H1 (cell line): ENCODE data around the gene CDCA5. TPM values are rescaled to one million over a fixed set of nuclear protein-coding genes. Genes with fewer than 3 reads are reported as not detected.

ENCODE experiments used
- CTCF ChIA-PET: fragments of 300-600 bp; sonication (Branson Sonifier 250); formaldehyde crosslinking; loops from one replicate; lab custom pipeline; 2021; ENCODE audit not compliant: partially characterized antibody; lab: Charles Lee
- POLR2A ChIA-PET: fragments of 300-600 bp; sonication (Branson Sonifier 250); formaldehyde crosslinking; loops from one replicate; lab custom pipeline; 2021; ENCODE audit warnings: inconsistent platforms; ENCODE audit not compliant: partially characterized antibody; lab: Charles Lee
- DNase-seq, 2 experiments: peaks; one replicate each; pipeline versions ENCODE4 v3.0.0 to v3.0.0-alpha.2; 2010 to 2022; ENCODE audit warnings: low spot score in 2 of 2, low read depth in 1 of 2, mixed read lengths in 1 of 2
- FAIRE-seq: peaks from 2 replicates; lab custom pipeline; 2011; peaks lifted over from hg19 to GRCh38; lab: Jason Lieb, UNC
- H2AFZ ChIP-seq: 2 replicates; pipeline ENCODE4 v1.8.1; 2012; ENCODE audit warnings: low read length, inconsistent platforms
- H2AK5ac ChIP-seq: 2 replicates; pipeline ENCODE4 v1.6.1; 2013; ENCODE audit warnings: low read depth, low read length
- H2BK120ac ChIP-seq: replicated peaks from 2 replicates; pipeline ENCODE3; 2013; ENCODE audit warnings: low read depth, low read length, inconsistent platforms
- H2BK12ac ChIP-seq: 2 replicates; pipeline ENCODE4 v1.6.1; 2013; ENCODE audit warnings: low read depth, low read length
- H2BK15ac ChIP-seq: 2 replicates; pipeline ENCODE4 v1.6.1; 2013; ENCODE audit warnings: low read length
- H2BK20ac ChIP-seq: 2 replicates; pipeline ENCODE4 v1.6.1; 2013; ENCODE audit warnings: low read length
- H2BK5ac ChIP-seq: 2 replicates; pipeline ENCODE4 v1.6.1; 2013; ENCODE audit warnings: low read depth, low read length
- H3K14ac ChIP-seq: 2 replicates; pipeline ENCODE4 v1.6.1; 2013; ENCODE audit warnings: inconsistent platforms; ENCODE audit not compliant: insufficient read length
- H3K18ac ChIP-seq: 2 replicates; pipeline ENCODE4 v1.6.1; 2013; ENCODE audit warnings: low read length; ENCODE audit errors: extremely low read depth
- H3K23ac ChIP-seq: 2 replicates; pipeline ENCODE4 v1.6.1; 2013; ENCODE audit warnings: inconsistent platforms; ENCODE audit not compliant: insufficient read length
- H3K23me2 ChIP-seq: 2 replicates; pipeline ENCODE4 v1.6.1; 2013; ENCODE audit warnings: low read depth, low read length
- H3K27ac ChIP-seq: 2 replicates; pipeline ENCODE4 v1.6.1; 2011; ENCODE audit warnings: low read depth, low read length, inconsistent platforms
- H3K27me3 ChIP-seq, 4 experiments: replicated peaks in 1 of 4; 1 replicate in 1 of 4; 2 replicates in 3 of 4; pipeline versions ENCODE4 v1.6.1 to v1.8.1; 2011 to 2013; ENCODE audit warnings: low read length in 3 of 4, mild to moderate bottlenecking in 3 of 4, inconsistent platforms in 2 of 4, mixed read lengths in 2 of 4, moderate library complexity in 1 of 4; ENCODE audit not compliant: control insufficient read depth in 3 of 4, insufficient read depth in 3 of 4; ENCODE audit errors: extremely low read depth in 1 of 4
- H3K36me3 ChIP-seq, 4 experiments: 2 replicates each; pipeline versions ENCODE4 v1.6.1 to v1.8.1; 2011 to 2013; ENCODE audit warnings: mild to moderate bottlenecking in 4 of 4, low read length in 3 of 4, moderate library complexity in 2 of 4, control low read depth in 1 of 4, inconsistent platforms in 1 of 4; ENCODE audit not compliant: insufficient read depth in 4 of 4, control insufficient read depth in 2 of 4
- H3K4ac ChIP-seq: replicated peaks from 2 replicates; pipeline ENCODE3; 2013; ENCODE audit warnings: low read length, low read depth, mixed read lengths, inconsistent platforms; ENCODE audit not compliant: insufficient read length
- H3K4me1 ChIP-seq, 4 experiments: replicated peaks in 1 of 4; 1 replicate in 1 of 4; 2 replicates in 3 of 4; pipeline versions ENCODE4 v1.6.1 to v1.8.1; 2011 to 2013; ENCODE audit warnings: low read length in 3 of 4, inconsistent platforms in 2 of 4, mixed read lengths in 1 of 4; ENCODE audit not compliant: insufficient read depth in 4 of 4, control insufficient read depth in 3 of 4
- H3K4me2 ChIP-seq, 2 experiments: 2 replicates each; pipeline versions ENCODE4 v1.6.1 to v1.8.1; 2011 to 2013; ENCODE audit warnings: low read depth in 2 of 2, low read length in 2 of 2, control low read depth in 1 of 2, inconsistent platforms in 1 of 2, mild to moderate bottlenecking in 1 of 2; ENCODE audit not compliant: insufficient read depth in 1 of 2
- H3K4me3 ChIP-seq, 4 experiments: fragments of 200-600, 300-600 bp in 1 of 4; sonication (generic), shearing (Covaris generic), sonication (Bioruptor Twin) in 1 of 4; 2 replicates each; pipeline versions ENCODE4 v1.5.1 to v1.8.1; 2011 to 2016; ENCODE audit warnings: low read length in 4 of 4, low read depth in 3 of 4, control low read depth in 2 of 4, inconsistent platforms in 2 of 4, mild to moderate bottlenecking in 2 of 4, mixed read lengths in 1 of 4, moderate library complexity in 1 of 4; ENCODE audit not compliant: insufficient read depth in 2 of 4; ENCODE audit errors: extremely low read depth in 1 of 4
- H3K56ac ChIP-seq: replicated peaks from 2 replicates; pipeline ENCODE3; 2013; ENCODE audit warnings: low read depth, mild to moderate bottlenecking, mixed read lengths, low read length, inconsistent platforms; ENCODE audit not compliant: insufficient read length
- H3K79me1 ChIP-seq: 2 replicates; pipeline ENCODE4 v1.6.1; 2013; ENCODE audit warnings: low read depth, low read length, control low read depth
- H3K79me2 ChIP-seq, 2 experiments: 2 replicates each; pipeline versions ENCODE4 v1.6.1 to v1.8.1; 2012 to 2013; ENCODE audit warnings: low read length in 2 of 2, mild to moderate bottlenecking in 2 of 2, inconsistent platforms in 1 of 2; ENCODE audit not compliant: insufficient read depth in 2 of 2, control insufficient read depth in 1 of 2
- H3K9ac ChIP-seq, 4 experiments: replicated peaks in 1 of 4; 1 replicate in 1 of 4; 2 replicates in 3 of 4; pipeline versions ENCODE4 v1.6.1 to v1.8.1; 2011 to 2013; ENCODE audit warnings: low read depth in 3 of 4, low read length in 3 of 4, control low read depth in 2 of 4, mild to moderate bottlenecking in 2 of 4, moderate library complexity in 2 of 4, inconsistent platforms in 1 of 4; ENCODE audit errors: extremely low read depth in 1 of 4
- H3K9me3 ChIP-seq, 2 experiments: 2 replicates each; pipeline versions ENCODE4 v1.6.1 to v1.8.1; 2012 to 2013; ENCODE audit warnings: mild to moderate bottlenecking in 2 of 2, moderate library complexity in 2 of 2, control low read depth in 1 of 2, inconsistent platforms in 1 of 2, low read depth in 1 of 2, low read length in 1 of 2, mixed read lengths in 1 of 2; ENCODE audit not compliant: insufficient read depth in 2 of 2
- H4K20me1 ChIP-seq, 2 experiments: replicated peaks in 1 of 2; 2 replicates each; pipeline versions ENCODE3 to v1.8.1; 2011 to 2013; ENCODE audit warnings: inconsistent platforms in 2 of 2, low read length in 2 of 2, mild to moderate bottlenecking in 1 of 2; ENCODE audit not compliant: insufficient read depth in 2 of 2, control insufficient read depth in 1 of 2
- H4K5ac ChIP-seq: 2 replicates; pipeline ENCODE4 v1.6.1; 2013; ENCODE audit warnings: low read length, low read depth, mixed read lengths, inconsistent platforms; ENCODE audit not compliant: insufficient read length
- H4K8ac ChIP-seq: 2 replicates; pipeline ENCODE4 v1.8.0; 2013; ENCODE audit warnings: mild to moderate bottlenecking, moderate library complexity, low read length, inconsistent platforms; ENCODE audit not compliant: insufficient read depth; ENCODE audit errors: extremely low read depth
- H4K91ac ChIP-seq: replicated peaks from 2 replicates; pipeline ENCODE3; 2013; ENCODE audit warnings: low read length, mixed read lengths, inconsistent platforms; ENCODE audit not compliant: insufficient read length
- ATF2 ChIP-seq: IDR thresholded peaks from 2 replicates; pipeline ENCODE4 v1.6.1; 2012; ENCODE audit warnings: low read length, inconsistent platforms
- CBX5 ChIP-seq: fragments of 300-800, 300-1000 bp; sonication (generic); IDR thresholded peaks from 2 replicates; pipeline ENCODE4 v1.7.1; 2016; ENCODE audit warnings: antibody characterized with exemption, low read length, low read depth
- CEBPB ChIP-seq: IDR thresholded peaks from 2 replicates; pipeline ENCODE4 v1.6.1; 2012; ENCODE audit warnings: low read depth, low read length
- EP300 ChIP-seq, 2 experiments: IDR thresholded peaks; 1 replicate in 1 of 2; 2 replicates in 1 of 2; pipeline ENCODE4 v1.6.1; 2011 to 2012; ENCODE audit warnings: low read depth in 2 of 2, low read length in 2 of 2, mild to moderate bottlenecking in 2 of 2, borderline replicate concordance in 1 of 2, inconsistent platforms in 1 of 2, moderate library complexity in 1 of 2
- KDM1A ChIP-seq: fragments of 200-600, 300-600 bp; sonication (generic); IDR thresholded peaks from 2 replicates; pipeline ENCODE4 v1.7.1; 2016; ENCODE audit warnings: mild to moderate bottlenecking, low read length, borderline replicate concordance
- PHF8 ChIP-seq: fragments of 200-600 bp; sonication (generic); conservative IDR thresholded peaks from 2 replicates; pipeline ENCODE4 v1.7.1; 2012; ENCODE audit warnings: low read depth, mild to moderate bottlenecking, inconsistent platforms, low read length, moderate library complexity
- POLR2A ChIP-seq, 2 experiments: IDR thresholded peaks; 1 replicate in 1 of 2; 2 replicates in 1 of 2; pipeline ENCODE4 v1.6.1; 2011; ENCODE audit warnings: low read depth in 2 of 2, low read length in 2 of 2, mild to moderate bottlenecking in 2 of 2; ENCODE audit errors: control extremely low read depth in 1 of 2
- POU5F1 ChIP-seq: IDR thresholded peaks from 2 replicates; pipeline ENCODE4 v1.6.1; 2011; ENCODE audit warnings: low read depth, mild to moderate bottlenecking, low read length, moderate library complexity
- SP4 ChIP-seq: IDR thresholded peaks from 2 replicates; pipeline ENCODE4 v1.6.1; 2012; ENCODE audit warnings: low read length, inconsistent platforms
- SUZ12 ChIP-seq: fragments of 200-600 bp; sonication (generic); IDR thresholded peaks from 2 replicates; pipeline ENCODE4 v1.6.1; 2012; ENCODE audit warnings: mild to moderate bottlenecking, inconsistent platforms, low read length, moderate library complexity, mixed read lengths
- WGBS, 2 experiments: shearing (Covaris generic) in 1 of 2; methylation state at CpG; one replicate each; pipeline versions ENCODE4 v1.1.6 to v1.1.7; 2013 to 2015; ENCODE audit warnings: low lambda C conversion rate in 2 of 2, mixed read lengths in 2 of 2, inconsistent platforms in 1 of 2, low coverage in 1 of 2, missing lambda C conversion rate in 1 of 2; ENCODE audit not compliant: insufficient replicate concordance in 2 of 2, insufficient coverage in 1 of 2, insufficient read length in 1 of 2; ENCODE audit errors: extremely low coverage in 1 of 2, missing lambda C conversion rate in 1 of 2; 5-methylcytosine and 5-hydroxymethylcytosine counted together
- polyA plus RNA-seq, 7 experiments: library from polyadenylated mRNA; depleted of rRNA in 3 of 7; stranded (reverse) in 5 of 7; unstranded in 2 of 7; fragments of >200 nt in 5 of 7; fragments of 200-250 nt in 2 of 7; gene quantifications; 1 replicate in 5 of 7; 2 replicates in 1 of 7; 4 replicates in 1 of 7; pipeline versions ENCODE4 v1.2.1 to v1.2.3, GENCODE V29; 2011 to 2013; ENCODE audit warnings: missing spikeins in 2 of 7, mixed read lengths in 2 of 7
- total RNA-seq: library from RNA; stranded (reverse); fragmentation: NEBNext Ultra II Directional; extraction: Animal tissue kit (Norgen Biotek cat#: 25700); gene quantifications from 2 replicates; pipeline ENCODE4 v1.2.1, GENCODE V29; 2021

Gene CDCA5
- total and polyA plus RNA-seq, 2 of the 8 experiments (the other 6 are each of a cell fraction or from before 2014, with no cell fraction given): 39.2 to 87.0 TPM

- no peaks in the 10 kb centered on the region for H4K20me1 ChIP-seq
- H3K9me3 ChIP-seq: no peaks in the 10 kb centered on the region
- H2BK5ac ChIP-seq: no peak overlapping the region
- no peaks in the 10 kb centered on the region for H3K23me2 ChIP-seq
- H4K91ac ChIP-seq: no peak overlapping the region
- ChIA-PET POLR2A (no interaction called here), CTCF (interaction anchor here (0.7 to 1.7 kb wide), 4 partner anchors 10 to 411 kb away, joined by 3 to 5 read pairs (median 3); no protein-coding TSS in a partner anchor)
- DNase-seq: no peak
- H3K4me2 ChIP-seq: no peak overlapping the region
- 69% methylated on average over 1 of the region's 1 CpG; no CpG with 5 or more reads in 1 of the 2 experiments for WGBS, 2 experiments
- no peaks in the 10 kb centered on the region for H3K36me3 ChIP-seq
- H2BK20ac ChIP-seq: no peak overlapping the region
- H2BK120ac ChIP-seq: no peak overlapping the region
- H3K14ac ChIP-seq: no peak overlapping the region
- no peak overlapping the region for H2BK15ac ChIP-seq
- H3K27ac ChIP-seq: no peak overlapping the region
- no peak overlapping the region for H2AK5ac ChIP-seq
- no peak overlapping the region for H2AFZ ChIP-seq
- H3K9ac ChIP-seq: no peak overlapping the region
- H2BK12ac ChIP-seq: no peak overlapping the region
- H3K4me1 ChIP-seq: no peaks in the 10 kb centered on the region
- H3K56ac ChIP-seq: no peak overlapping the region
- H3K79me2 ChIP-seq: no peaks in the 10 kb centered on the region
- H4K8ac ChIP-seq: no peak overlapping the region
- H3K4ac ChIP-seq: no peak overlapping the region
- H4K5ac ChIP-seq: no peak overlapping the region
- H3K23ac ChIP-seq: no peak overlapping the region
- no peaks in the 10 kb centered on the region; a peak in 2 of 7 replicates for H3K27me3 ChIP-seq
- H3K18ac ChIP-seq: no peak overlapping the region
- TF ChIP-seq KDM1A (no peak), CEBPB (no peak), CBX5 (no peak), SUZ12 (no peak), ATF2 (no peak), SP4 (no peak), EP300 (IDR thresholded peaks at IDR 0.05; ENCODE audit: borderline replicate concordance in 1 of 2, low read depth in 2 of 2, low read length in 2 of 2) (no peak), POLR2A (IDR thresholded peaks at IDR 0.05; ENCODE audit: control extremely low read depth in 1 of 2, low read depth in 2 of 2, low read length in 2 of 2) (no peak), POU5F1 (no peak), PHF8 (no peak)
- H3K4me3 ChIP-seq: no peak overlapping the region
- FAIRE-seq: no peak
- H3K79me1 ChIP-seq: no peaks in the 10 kb centered on the region
Measured at GRCh38 chr11:65055538-65055937, 28.3 kb downstream of the CDCA5 start.
